HepG2 (cell line): ENCODE measurements around the gene TSPAN2. TPM values are rescaled to one million over a fixed set of nuclear protein-coding genes. Genes with fewer than 3 reads are reported as not detected.

Experiments
- ATAC-seq: fragments of 200-7000 bp; cut with Tn5 transposase; 3 replicates; pipeline ENCODE4 v1.9.1; 2020; ENCODE audit warnings: mild to moderate bottlenecking, moderate library complexity
- BruUV-seq: library from RNA; stranded (reverse); fragments of 400-500 nt; replicated peaks from 2 replicates; lab custom pipeline; 2021; lab: Mats Ljungman, UMichigan
- CTCF ChIA-PET: fragments of 300-600 bp; formaldehyde crosslinking; extraction: SDS; loops from one replicate; lab custom pipeline; 2021; ENCODE audit warnings: low total read pairs, inconsistent platforms, low intra/inter-chr PET ratio; lab: Yijun Ruan, JAX
- POLR2A ChIA-PET: fragments of 350-600 bp; sonication (Branson Sonifier 250); formaldehyde crosslinking; loops from one replicate; lab custom pipeline; 2020; ENCODE audit warnings: antibody characterized with exemption, inconsistent platforms; lab: Yijun Ruan, JAX
- DNase-seq: peaks from one replicate; pipeline ENCODE4 v3.0.0-alpha.2; 2015; ENCODE audit warnings: low spot score
- FAIRE-seq: peaks from 3 replicates; lab custom pipeline; 2011; peaks lifted over from hg19 to GRCh38; lab: Jason Lieb, UNC
- H2AFZ ChIP-seq: one replicate; pipeline ENCODE4 v1.6.1; 2011; ENCODE audit warnings: low read length, inconsistent platforms
- H3K27ac ChIP-seq: fragments of 300-600 bp; 3 replicates; pipeline ENCODE4 v1.8.0; 2011; ENCODE audit warnings: mixed run types, mild to moderate bottlenecking, mixed read lengths, low read length, inconsistent platforms; ENCODE audit not compliant: insufficient read depth; ENCODE audit errors: extremely low read length
- H3K27me3 ChIP-seq, 2 experiments: fragments of 200-600 bp in 1 of 2; 2 replicates in 1 of 2; 3 replicates in 1 of 2; pipeline versions ENCODE4 v1.6.0 to v1.8.0; 2011; ENCODE audit warnings: low read length in 2 of 2, mild to moderate bottlenecking in 2 of 2, moderate library complexity in 2 of 2, inconsistent platforms in 1 of 2; ENCODE audit not compliant: insufficient read depth in 2 of 2, control insufficient read depth in 1 of 2
- H3K36me3 ChIP-seq, 2 experiments: fragments of 200-600 bp in 1 of 2; replicated peaks in 1 of 2; 2 replicates in 1 of 2; 3 replicates in 1 of 2; pipeline versions ENCODE4 v1.5.1 to v1.8.0; 2011; ENCODE audit warnings: low read length in 2 of 2, inconsistent platforms in 1 of 2; ENCODE audit not compliant: insufficient read depth in 2 of 2, control insufficient read depth in 1 of 2
- H3K4me1 ChIP-seq: 2 replicates; pipeline ENCODE4 v1.5.1; 2012; ENCODE audit warnings: low read length, inconsistent platforms; ENCODE audit not compliant: insufficient read depth
- H3K4me2 ChIP-seq: 2 replicates; pipeline ENCODE4 v1.6.0; 2011; ENCODE audit warnings: low read depth, low read length, inconsistent platforms
- H3K4me3 ChIP-seq, 3 experiments: fragments of 200-600 bp in 1 of 3; sonication (generic), shearing (Covaris generic) in 1 of 3; replicated peaks in 1 of 3; 2 replicates each; pipeline ENCODE4 v1.5.1; 2011 to 2016; ENCODE audit warnings: low read length in 3 of 3, inconsistent platforms in 2 of 3, low read depth in 2 of 3, mild to moderate bottlenecking in 2 of 3, control low read depth in 1 of 3, mixed read lengths in 1 of 3; ENCODE audit not compliant: insufficient read depth in 1 of 3
- H3K79me2 ChIP-seq: one replicate; pipeline ENCODE4 v1.6.1; 2011; ENCODE audit warnings: low read length, inconsistent platforms; ENCODE audit not compliant: insufficient read depth
- H3K9ac ChIP-seq: 2 replicates; pipeline ENCODE4 v1.6.0; 2011; ENCODE audit warnings: mild to moderate bottlenecking, low read depth, low read length, inconsistent platforms; ENCODE audit not compliant: insufficient read depth
- H3K9me3 ChIP-seq: 2 replicates; pipeline ENCODE4 v1.5.1; 2012; ENCODE audit warnings: mild to moderate bottlenecking, low read length
- H4K20me1 ChIP-seq: 2 replicates; pipeline ENCODE4 v1.6.0; 2011; ENCODE audit warnings: inconsistent platforms, mild to moderate bottlenecking, low read length, moderate library complexity; ENCODE audit not compliant: insufficient read depth
- MAFK ChIP-seq, 2 experiments: IDR thresholded peaks in 1 of 2; conservative IDR thresholded peaks in 1 of 2; 2 replicates each; pipeline ENCODE4 v1.6.1; 2011; ENCODE audit warnings: improper control_type of control experiment in 2 of 2, low read length in 2 of 2
- PAF1 ChIP-seq: IDR thresholded peaks from 2 replicates; pipeline ENCODE4 v1.6.1; 2016; ENCODE audit warnings: missing genetic modification reagents, missing compliant biosample characterization
- SMYD3 ChIP-seq: sonication (generic); formaldehyde crosslinking; IDR thresholded peaks from 2 replicates; pipeline ENCODE4 v1.8.1; 2023; ENCODE audit warnings: mild to moderate bottlenecking, missing genetic modification reagents
- TFAP4 ChIP-seq: sonication (generic); IDR thresholded peaks from 2 replicates; pipeline ENCODE4 v1.6.1; 2016; ENCODE audit warnings: low read depth, borderline replicate concordance
- WIZ ChIP-seq: sonication (generic); formaldehyde crosslinking; IDR thresholded peaks from 2 replicates; pipeline ENCODE4 v1.5.1; 2020; ENCODE audit warnings: mild to moderate bottlenecking, missing genetic modification reagents
- ZNF318 ChIP-seq: sonication (generic); formaldehyde crosslinking; IDR thresholded peaks from 2 replicates; pipeline ENCODE4 v1.4.0; 2020; ENCODE audit warnings: mild to moderate bottlenecking, missing genetic modification reagents
- in situ Hi-C: cut with HindIII; loops from 2 replicates; pipeline ENCODE4 v1.10.0; 2017; ENCODE audit warnings: low pct_unique_long_range_greater_than_20kb; ENCODE audit not compliant: extremely low pct_ligation_motif_present
- intact Hi-C: fragments of 100-400 bp; cut with micrococcal nuclease; formaldehyde crosslinking; loops from one replicate; pipeline ENCODE4 v1.10.0; 2022; ENCODE audit not compliant: unreplicated experiment
- polyA plus RNA-seq, 8 experiments: library from polyadenylated mRNA; depleted of rRNA in 3 of 8; stranded (reverse) in 7 of 8; unstranded in 1 of 8; fragments of >200 nt; fragmentation: Illumina TruSeq in 4 of 8; extraction: Trizol in 4 of 8; gene quantifications; 2 replicates each; pipeline versions ENCODE4 v1.2.1 to v1.2.3, GENCODE V29; 2011 to 2016; ENCODE audit warnings: low read depth in 4 of 8, missing spikeins in 1 of 8, mixed read lengths in 1 of 8; ENCODE audit not compliant: insufficient read depth in 1 of 8
- total RNA-seq, 5 experiments: library from RNA; depleted of rRNA; stranded (reverse); fragments of >200 nt; fragmentation: Illumina TruSeq; extraction: Trizol; gene quantifications; 2 replicates each; pipeline ENCODE4 v1.2.3, GENCODE V29; 2016; ENCODE audit warnings: low read depth in 1 of 5

The TSPAN2 gene
- total and polyA plus RNA-seq, 2 of the 13 experiments (the other 11 are each of a cell fraction or from before 2014, with no cell fraction given) = not detected

DNA sequence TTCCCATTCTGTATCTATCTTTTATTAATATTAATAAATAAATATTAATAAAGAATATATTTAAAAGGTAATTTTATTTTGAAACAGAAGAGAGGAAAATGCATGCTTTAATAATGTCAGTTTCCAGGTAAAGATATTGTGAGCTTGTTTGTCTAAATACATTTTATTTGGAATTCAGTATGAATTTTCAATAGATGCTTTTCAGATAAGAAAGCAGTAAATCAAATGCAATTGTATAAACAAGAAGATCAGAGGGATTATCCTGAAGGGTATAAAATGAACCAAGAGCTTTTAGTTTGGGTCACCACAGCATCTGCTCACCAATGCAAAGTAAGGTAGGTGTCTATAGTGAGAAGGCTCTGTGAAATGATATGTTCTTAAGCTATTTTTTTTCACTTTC, 59.8 kb downstream of the TSPAN2 start, which contains the start of gene TSHB (continued):
- TF ChIP-seq ZNF318 (CRISPR knock-in tag) (no peak), PAF1 (no peak), SMYD3 (CRISPR knock-in tag) (no peak), WIZ (no peak)

DNA sequence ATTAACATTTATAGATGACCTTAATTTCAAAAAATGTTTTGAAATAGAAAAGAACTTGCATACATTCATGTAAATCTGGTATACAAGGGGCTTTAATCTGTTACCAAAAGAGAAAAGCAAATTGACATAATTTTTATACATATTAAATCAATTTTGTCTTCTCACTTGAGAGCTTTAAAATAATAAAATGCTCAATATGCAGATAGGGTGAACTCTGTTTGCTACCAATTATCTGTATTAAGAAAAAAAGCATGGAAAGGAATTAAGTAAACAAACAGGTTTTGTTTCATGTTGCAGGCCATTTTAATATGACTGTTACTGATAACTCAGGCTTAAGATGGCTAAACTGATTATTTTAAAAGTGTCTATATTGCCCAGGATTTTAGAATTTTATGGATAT, 65.7 kb downstream of the TSPAN2 start:
- no peak for DNase-seq
- intact Hi-C loops = no loop called here
- in situ Hi-C loops = no loop called here
- Histone ChIP-seq H3K9ac (no peak overlapping the region), H2AFZ (no peak overlapping the region), H3K36me3 (no peaks in the 10 kb centered on the region), H3K79me2 (no peaks in the 10 kb centered on the region), H3K4me1 (no peaks in the 10 kb centered on the region), H3K4me3 (no peak overlapping the region), H3K9me3 (no peaks in the 10 kb centered on the region), H4K20me1 (no peaks in the 10 kb centered on the region), H3K4me2 (no peak overlapping the region), H3K27me3 (no peaks in the 10 kb centered on the region), H3K27ac (no peak overlapping the region)
- ATAC-seq = no peak
- ChIA-PET POLR2A (no interaction called here), CTCF (no interaction called here)
- no TSS peak for BruUV-seq
- no peak for TF ChIP-seq TFAP4
- 0 out of 4 replicates have a peak, but pooled peaks of 1 of the 2 experiments have one; percentile 4 for TF ChIP-seq MAFK (conservative IDR thresholded peaks at IDR 0.05 in 1 of 2, IDR thresholded peaks at IDR 0.05 in 1 of 2; ENCODE audit: low read length in 2 of 2)
- FAIRE-seq = no peak
